ENCODE data around the gene PJVK. TPM values are rescaled to one million over a fixed set of nuclear protein-coding genes. Genes with fewer than 3 reads are reported as not detected.
A peak's percentile ranks its signal among the peaks of the same experiment; 100 is the strongest.

The PJVK gene
- total RNA-seq, 1 experiment from 2014 or later, result 4.3 TPM

DNA sequence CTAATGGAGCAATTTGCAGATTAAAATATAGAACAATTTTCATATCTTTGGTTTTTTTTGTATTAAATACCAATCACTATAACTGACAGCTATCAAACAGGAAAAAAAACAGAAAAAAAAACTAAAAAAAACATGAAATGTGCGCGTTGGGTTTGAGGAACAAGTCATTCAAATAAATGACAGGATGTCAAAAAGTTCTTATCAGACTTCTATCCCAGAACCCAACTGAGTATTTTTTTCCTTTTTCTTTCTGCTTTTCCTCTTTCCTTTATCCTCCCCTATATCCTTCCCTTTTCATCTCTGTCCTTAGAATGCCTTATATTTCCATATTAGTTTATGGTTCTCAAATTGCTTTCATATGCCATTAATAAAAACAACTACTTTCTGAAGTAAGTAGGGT lies 14.5 kb upstream of the PJVK start:
- DNase-seq, result no peak
- TF ChIP-seq, protein P1, sequence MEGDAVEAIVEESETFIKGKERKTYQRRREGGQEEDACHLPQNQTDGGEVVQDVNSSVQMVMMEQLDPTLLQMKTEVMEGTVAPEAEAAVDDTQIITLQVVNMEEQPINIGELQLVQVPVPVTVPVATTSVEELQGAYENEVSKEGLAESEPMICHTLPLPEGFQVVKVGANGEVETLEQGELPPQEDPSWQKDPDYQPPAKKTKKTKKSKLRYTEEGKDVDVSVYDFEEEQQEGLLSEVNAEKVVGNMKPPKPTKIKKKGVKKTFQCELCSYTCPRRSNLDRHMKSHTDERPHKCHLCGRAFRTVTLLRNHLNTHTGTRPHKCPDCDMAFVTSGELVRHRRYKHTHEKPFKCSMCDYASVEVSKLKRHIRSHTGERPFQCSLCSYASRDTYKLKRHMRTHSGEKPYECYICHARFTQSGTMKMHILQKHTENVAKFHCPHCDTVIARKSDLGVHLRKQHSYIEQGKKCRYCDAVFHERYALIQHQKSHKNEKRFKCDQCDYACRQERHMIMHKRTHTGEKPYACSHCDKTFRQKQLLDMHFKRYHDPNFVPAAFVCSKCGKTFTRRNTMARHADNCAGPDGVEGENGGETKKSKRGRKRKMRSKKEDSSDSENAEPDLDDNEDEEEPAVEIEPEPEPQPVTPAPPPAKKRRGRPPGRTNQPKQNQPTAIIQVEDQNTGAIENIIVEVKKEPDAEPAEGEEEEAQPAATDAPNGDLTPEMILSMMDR (IDR thresholded peaks at IDR 0.05; ENCODE audit: unreplicated experiment), result no peak
- intact Hi-C loops (cut with micrococcal nuclease; ENCODE audit: unreplicated experiment), result no loop called here
- no TSS peak for BruUV-seq (replicated peaks)
- Mint-ChIP-seq H3K9me3 (ENCODE audit: low read depth, unreplicated experiment) (no peaks in the 10 kb centered on the region), H3K4me3 (ENCODE audit: low read depth, unreplicated experiment) (no peak overlapping the region), H3K27ac (ENCODE audit: unreplicated experiment) (no peak overlapping the region), H3K4me1 (ENCODE audit: low read depth, unreplicated experiment) (no peaks in the 10 kb centered on the region), H3K36me3 (ENCODE audit: insufficient read depth, unreplicated experiment) (peaks cover 40% of the 10 kb centered on the region), H3K27me3 (ENCODE audit: unreplicated experiment) (no peaks in the 10 kb centered on the region)
- CTCF ChIA-PET, result interaction anchor here (0.5 kb wide), 1 partner anchor 1539 kb away, joined by 4 read pairs; no protein-coding TSS in a partner anchor

DNA sequence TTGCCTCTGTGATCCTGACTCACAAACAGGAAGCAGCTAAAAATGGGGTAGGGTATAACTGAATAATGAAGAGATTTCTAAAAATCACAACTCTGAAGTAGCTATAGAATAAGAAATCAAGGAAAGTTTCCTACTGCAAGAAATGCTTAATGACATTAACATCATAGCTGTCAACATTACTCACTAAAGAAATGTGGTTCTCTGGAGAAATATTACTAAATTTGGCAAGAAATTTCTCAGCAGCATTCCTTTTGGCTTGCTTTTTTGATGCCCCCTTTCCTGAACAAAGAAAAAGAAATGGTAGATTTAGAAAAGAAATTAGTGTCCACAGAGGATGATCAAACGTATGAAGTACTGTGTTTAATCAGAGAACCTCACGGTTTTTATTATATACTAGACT lies 9.8 kb upstream of the PJVK start:
- Mint-ChIP-seq H3K9me3 (ENCODE audit: low read depth, unreplicated experiment) (no peaks in the 10 kb centered on the region), H3K27ac (ENCODE audit: unreplicated experiment) (no peak overlapping the region), H3K27me3 (ENCODE audit: unreplicated experiment) (no peaks in the 10 kb centered on the region), H3K4me3 (ENCODE audit: low read depth, unreplicated experiment) (no peak overlapping the region), H3K36me3 (ENCODE audit: insufficient read depth, unreplicated experiment) (peaks cover 31% of the 10 kb centered on the region), H3K4me1 (ENCODE audit: low read depth, unreplicated experiment) (no peaks in the 10 kb centered on the region)
- TF ChIP-seq, protein P1 (IDR thresholded peaks at IDR 0.05; ENCODE audit: unreplicated experiment), result no peak
- CTCF ChIA-PET, result no interaction called here
- no TSS peak for BruUV-seq (replicated peaks)
- no peak for DNase-seq
- intact Hi-C loops (cut with micrococcal nuclease; ENCODE audit: unreplicated experiment), result no loop called here

DNA sequence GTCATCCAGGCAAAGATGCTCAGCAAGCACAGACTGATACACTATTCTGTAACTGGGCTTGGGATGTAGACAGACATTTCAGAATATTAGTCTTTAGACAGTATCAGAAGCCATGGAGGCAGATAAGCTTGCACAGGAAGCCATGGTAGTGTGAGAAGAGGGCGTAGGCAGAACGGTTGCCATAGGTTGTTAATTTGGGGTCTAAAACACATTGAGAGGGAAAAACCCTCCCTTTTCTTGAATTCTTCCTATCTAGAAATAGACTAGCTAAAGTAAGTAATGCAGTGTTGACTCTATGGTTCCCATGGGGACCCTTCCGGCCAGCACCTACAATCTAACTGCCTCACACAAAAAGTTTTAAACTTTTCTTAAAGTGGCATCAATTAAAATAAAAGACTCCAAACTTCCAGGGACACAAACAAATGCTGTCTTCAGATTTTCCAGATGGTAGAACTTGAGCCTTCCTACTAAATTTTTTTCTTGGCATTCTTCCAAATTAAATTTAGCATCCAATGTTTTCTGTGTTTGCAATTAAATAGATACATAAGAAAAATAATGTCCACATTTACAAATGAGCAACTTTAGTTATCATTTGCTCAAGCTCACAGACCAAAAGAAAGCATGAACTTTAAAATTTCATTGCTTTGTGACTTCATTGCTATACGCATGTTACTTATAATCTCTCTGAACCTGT lies 2.1 kb upstream of the PJVK start:
- BruUV-seq (replicated peaks), result TSS peak; percentile 37
- peaks cover 55% of the 10 kb centered on the region for H3K36me3 Mint-ChIP-seq (ENCODE audit: insufficient read depth, unreplicated experiment)
- no peaks in the 10 kb centered on the region for H3K27me3 Mint-ChIP-seq (ENCODE audit: unreplicated experiment)
- peaks cover 21% of the 10 kb centered on the region for H3K4me1 Mint-ChIP-seq (ENCODE audit: low read depth, unreplicated experiment)
- peak overlapping the region; percentile 90 for H3K4me3 Mint-ChIP-seq (ENCODE audit: low read depth, unreplicated experiment)
- DNase-seq, result no peak
- CTCF ChIA-PET, result interaction anchor here (1.3 to 2.3 kb wide), 2 partner anchors 30 to 35 kb away, joined by 3 to 10 read pairs; no protein-coding TSS in a partner anchor
- H3K9me3 Mint-ChIP-seq (ENCODE audit: low read depth, unreplicated experiment), result no peaks in the 10 kb centered on the region
- TF ChIP-seq, protein P1 (IDR thresholded peaks at IDR 0.05; ENCODE audit: unreplicated experiment), result no peak
- no peak overlapping the region for H3K27ac Mint-ChIP-seq (ENCODE audit: unreplicated experiment)
- intact Hi-C loops (cut with micrococcal nuclease; ENCODE audit: unreplicated experiment), result no loop called here

GRCh38 chr2:178449700-178450523 lies 1.3 kb upstream of the PJVK start:
- H3K4me3 Mint-ChIP-seq (ENCODE audit: low read depth, unreplicated experiment), result peak overlapping the region; percentile 90
- intact Hi-C loops (cut with micrococcal nuclease; ENCODE audit: unreplicated experiment), result loop anchor here (2.0 kb wide), 1 partner anchor 73 kb away; no protein-coding TSS in a partner anchor
- no peak for DNase-seq
- TF ChIP-seq, protein P1 (IDR thresholded peaks at IDR 0.05; ENCODE audit: unreplicated experiment), result no peak
- H3K27ac Mint-ChIP-seq (ENCODE audit: unreplicated experiment), result peak overlapping the region; percentile 99
- no peaks in the 10 kb centered on the region for H3K27me3 Mint-ChIP-seq (ENCODE audit: unreplicated experiment)
- H3K36me3 Mint-ChIP-seq (ENCODE audit: insufficient read depth, unreplicated experiment), result peaks cover 48% of the 10 kb centered on the region
- no peaks in the 10 kb centered on the region for H3K9me3 Mint-ChIP-seq (ENCODE audit: low read depth, unreplicated experiment)
- peaks cover 21% of the 10 kb centered on the region for H3K4me1 Mint-ChIP-seq (ENCODE audit: low read depth, unreplicated experiment)
- CTCF ChIA-PET, result interaction anchor here (1.3 to 2.3 kb wide), 2 partner anchors 31 to 36 kb away, joined by 3 to 10 read pairs; no protein-coding TSS in a partner anchor
- BruUV-seq (replicated peaks), result no TSS peak

Data from Calu3 (cell line).